AG09319 (cell line): ENCODE measurements around the gene CASZ1.

ENCODE experiments used
- DNase-seq: peaks from one replicate; pipeline ENCODE4 v3.0.0-alpha.2; 2010; ENCODE audit warnings: low read depth; ENCODE audit errors: extremely low read depth
- TF ChIP-seq, protein P1 (sequence below): IDR thresholded peaks from 2 replicates; pipeline ENCODE4 v1.5.1; 2011; ENCODE audit warnings: low read depth, mild to moderate bottlenecking, inconsistent platforms, low read length, moderate library complexity

CASZ1 gene

DNA sequence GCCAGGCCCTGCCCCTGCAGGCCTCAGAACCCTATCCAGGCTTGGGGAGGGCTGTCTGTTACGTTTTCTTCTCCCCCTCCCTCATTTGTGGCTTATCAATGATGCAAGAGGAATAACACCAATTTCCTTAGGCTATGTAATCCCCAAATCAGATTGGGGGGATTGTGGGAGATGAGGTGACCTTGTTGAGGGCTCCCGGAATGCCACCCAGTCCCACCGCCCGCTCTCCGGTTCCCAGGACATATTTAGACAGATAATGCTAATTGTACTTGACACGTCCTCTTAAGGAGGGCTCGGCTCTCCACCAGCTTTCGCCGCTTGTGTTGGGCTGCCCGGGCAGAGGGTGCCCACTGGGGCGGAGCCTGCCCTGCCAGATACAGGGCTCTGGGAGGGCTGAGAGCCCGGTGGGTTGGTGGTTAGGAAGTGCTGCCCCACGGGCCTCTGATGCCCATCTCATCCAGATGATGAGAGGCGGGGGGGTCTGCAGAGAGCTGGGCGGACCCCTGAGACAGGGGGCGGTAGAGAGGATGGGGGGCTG, 90.0 kb downstream of the CASZ1 start:
- no peak for DNase-seq
- TF ChIP-seq, protein P1, sequence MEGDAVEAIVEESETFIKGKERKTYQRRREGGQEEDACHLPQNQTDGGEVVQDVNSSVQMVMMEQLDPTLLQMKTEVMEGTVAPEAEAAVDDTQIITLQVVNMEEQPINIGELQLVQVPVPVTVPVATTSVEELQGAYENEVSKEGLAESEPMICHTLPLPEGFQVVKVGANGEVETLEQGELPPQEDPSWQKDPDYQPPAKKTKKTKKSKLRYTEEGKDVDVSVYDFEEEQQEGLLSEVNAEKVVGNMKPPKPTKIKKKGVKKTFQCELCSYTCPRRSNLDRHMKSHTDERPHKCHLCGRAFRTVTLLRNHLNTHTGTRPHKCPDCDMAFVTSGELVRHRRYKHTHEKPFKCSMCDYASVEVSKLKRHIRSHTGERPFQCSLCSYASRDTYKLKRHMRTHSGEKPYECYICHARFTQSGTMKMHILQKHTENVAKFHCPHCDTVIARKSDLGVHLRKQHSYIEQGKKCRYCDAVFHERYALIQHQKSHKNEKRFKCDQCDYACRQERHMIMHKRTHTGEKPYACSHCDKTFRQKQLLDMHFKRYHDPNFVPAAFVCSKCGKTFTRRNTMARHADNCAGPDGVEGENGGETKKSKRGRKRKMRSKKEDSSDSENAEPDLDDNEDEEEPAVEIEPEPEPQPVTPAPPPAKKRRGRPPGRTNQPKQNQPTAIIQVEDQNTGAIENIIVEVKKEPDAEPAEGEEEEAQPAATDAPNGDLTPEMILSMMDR, result no peak

DNA sequence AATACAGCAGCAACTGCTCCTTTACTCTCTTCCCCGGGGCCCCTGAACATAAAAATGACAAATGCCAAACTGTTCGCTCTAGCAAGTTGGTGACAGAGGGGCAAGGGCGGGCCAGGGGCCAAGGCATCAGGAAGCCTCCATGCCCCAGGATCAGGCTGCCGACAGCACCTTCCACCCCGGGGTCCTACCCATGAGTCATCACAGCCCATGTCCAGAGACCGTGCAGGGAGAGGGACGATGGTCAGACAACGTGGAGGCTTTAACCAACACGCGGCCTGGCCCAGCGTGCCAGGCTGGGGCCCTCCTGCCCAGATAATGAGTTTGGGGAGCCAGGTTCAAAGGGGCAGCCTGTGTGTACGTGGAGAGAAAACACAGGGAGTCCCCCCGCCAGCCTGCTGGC, 90.5 kb downstream of the CASZ1 start:
- no peak for DNase-seq
- TF ChIP-seq, protein P1, result no peak

DNA sequence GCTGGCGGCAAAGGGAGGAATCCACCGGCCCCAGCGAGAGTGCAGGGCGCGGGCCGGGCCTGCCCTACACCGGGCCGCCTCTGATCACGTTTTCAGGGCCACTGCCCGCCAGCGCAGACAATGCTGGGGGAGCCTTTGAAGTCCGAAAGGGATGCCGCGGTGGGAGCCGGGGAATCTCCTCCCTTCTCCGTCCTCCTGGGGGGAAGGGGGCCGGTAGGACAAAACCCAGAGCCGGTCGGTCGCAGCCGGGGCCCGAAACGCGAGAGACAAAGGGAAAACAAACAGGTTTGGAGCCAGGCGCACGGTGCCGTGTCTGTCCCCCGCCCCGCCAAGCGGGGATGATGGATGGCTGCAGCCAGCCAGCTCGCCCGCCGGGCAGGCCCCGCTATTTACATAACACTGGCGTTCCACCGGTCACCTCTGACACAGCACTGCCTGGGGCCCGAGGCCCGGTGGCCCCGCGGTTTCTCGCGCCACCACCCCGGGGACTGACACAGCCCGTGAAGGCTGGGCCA, 92.0 kb downstream of the CASZ1 start:
- TF ChIP-seq, protein P1, result no peak

DNA sequence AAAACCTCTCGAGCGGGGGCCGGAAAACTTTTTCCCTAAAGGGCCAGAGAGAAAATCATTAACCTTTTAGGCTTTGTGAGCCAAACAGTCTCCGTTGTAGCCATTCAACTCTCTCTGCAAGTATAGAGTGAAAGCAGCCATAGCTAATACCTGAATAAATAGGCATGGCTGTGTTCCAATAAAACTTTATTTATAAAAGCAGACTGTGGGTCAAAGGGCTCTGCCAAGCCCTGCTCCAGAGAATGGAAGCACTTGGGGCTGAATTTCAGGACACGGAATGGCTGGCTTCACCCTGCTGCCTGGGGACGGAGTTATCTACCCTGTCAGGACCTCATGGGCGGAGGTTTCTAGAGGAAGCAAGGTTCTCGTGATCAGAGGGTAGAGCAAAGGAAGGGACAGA, 92.7 kb downstream of the CASZ1 start:
- TF ChIP-seq, protein P1, result no peak
- no peak for DNase-seq

More for the DNA sequence above, 92.0 kb downstream of the CASZ1 start:
- DNase-seq, result no peak

DNA sequence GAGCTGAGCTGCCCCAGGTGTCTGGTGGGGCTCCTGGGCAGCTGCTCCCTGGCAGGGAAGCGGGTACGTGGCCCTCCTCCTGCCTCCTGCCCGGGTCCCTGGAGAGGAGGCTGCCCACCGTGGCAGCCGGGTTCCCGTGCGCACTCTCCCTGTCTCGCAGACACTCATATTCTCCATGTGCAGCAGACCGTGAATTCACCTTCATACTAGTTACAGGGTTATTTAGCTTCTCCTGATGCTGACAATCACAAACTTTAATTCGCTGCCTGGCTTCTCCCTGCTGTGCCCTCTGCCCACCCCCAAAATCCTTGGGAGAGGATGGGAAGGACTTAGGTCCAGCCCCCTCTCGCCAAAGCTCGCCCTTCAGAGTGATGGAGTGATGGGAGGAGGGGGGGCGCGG, 95.3 kb downstream of the CASZ1 start:
- TF ChIP-seq, protein P1, result no peak
- no peak for DNase-seq

DNA sequence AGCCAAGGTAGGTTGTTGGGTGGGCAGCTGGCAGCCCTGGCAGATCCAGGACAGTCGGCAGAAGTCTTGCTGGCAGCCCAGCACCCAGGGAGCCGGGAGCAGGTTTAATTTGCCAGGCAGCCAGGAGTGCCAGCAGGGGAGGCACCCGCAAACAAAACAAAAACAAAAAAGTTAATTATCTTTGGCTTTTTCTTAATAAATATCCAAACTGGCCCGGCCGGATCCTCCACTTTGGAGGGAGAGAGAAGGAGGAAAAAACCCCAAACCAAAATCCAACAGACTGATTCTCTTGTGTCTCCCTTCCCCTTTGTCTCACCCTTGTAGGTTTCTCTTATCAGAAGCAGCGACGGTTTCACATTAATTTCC, 97.0 kb downstream of the CASZ1 start:
- TF ChIP-seq, protein P1, result no peak
- DNase-seq, result no peak

DNA sequence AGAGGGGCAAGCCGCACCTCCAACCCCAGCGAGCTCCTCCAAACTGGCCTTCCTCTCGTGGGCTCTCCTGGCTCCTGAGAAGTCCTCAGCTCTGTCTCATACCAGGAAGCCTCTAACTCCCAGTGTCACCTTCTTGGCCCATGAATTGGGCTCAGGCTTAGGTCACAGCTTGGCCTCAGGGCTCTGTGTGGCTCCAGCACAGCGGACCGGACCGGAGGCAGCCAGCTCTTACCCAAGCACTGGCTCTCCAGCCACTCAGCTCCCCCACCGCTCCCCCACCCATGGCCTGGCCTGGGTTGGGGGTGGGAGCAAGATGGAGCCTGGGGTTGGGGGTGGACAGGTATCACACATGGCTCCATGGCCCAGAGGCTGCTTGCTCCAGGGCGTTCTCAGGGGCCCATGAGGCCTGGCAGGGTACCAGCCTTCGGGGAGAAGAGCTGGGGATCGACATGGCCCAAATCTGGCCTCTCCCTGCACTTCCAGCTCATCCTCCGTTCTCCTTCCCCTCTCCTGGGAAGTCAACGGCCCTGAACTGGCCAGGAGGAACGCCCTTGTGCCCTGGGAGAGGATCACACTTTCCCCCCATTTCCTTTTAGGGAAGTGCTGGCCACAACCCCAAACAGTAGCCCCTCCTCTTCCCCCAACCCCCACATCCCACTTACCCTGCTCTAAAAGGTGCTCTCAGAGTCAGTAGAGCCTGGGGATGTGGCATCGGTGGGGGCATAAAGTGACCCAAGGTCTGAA, 97.5 kb downstream of the CASZ1 start:
- TF ChIP-seq, protein P1, result no peak
- no peak for DNase-seq
